Mucosa of rectum (tissue), 2 donors: ENCODE data around the gene LRRC7.

Source experiments
- H3K27ac ChIP-seq, 2 donors: one replicate each; pipeline ENCODE4 v1.7.0; 2013; ENCODE audit warnings: inconsistent platforms in 2 of 2, low read depth in 2 of 2, low read length in 2 of 2
- H3K27me3 ChIP-seq, 2 donors: one replicate each; pipeline ENCODE4 v1.7.0; 2013; ENCODE audit warnings: low read length in 2 of 2; ENCODE audit not compliant: control insufficient read depth in 2 of 2, insufficient read depth in 2 of 2
- H3K36me3 ChIP-seq, 2 donors: one replicate each; pipeline ENCODE4 v1.7.0; 2013; ENCODE audit warnings: low read length in 2 of 2; ENCODE audit not compliant: control insufficient read depth in 2 of 2, insufficient read depth in 2 of 2
- H3K4me1 ChIP-seq, 2 donors: one replicate each; pipeline ENCODE4 v1.7.0; 2013; ENCODE audit warnings: low read length in 2 of 2, mild to moderate bottlenecking in 1 of 2; ENCODE audit not compliant: control insufficient read depth in 2 of 2, insufficient read depth in 2 of 2
- H3K4me3 ChIP-seq, 2 donors: one replicate each; pipeline ENCODE4 v1.7.0; 2013; ENCODE audit warnings: low read length in 2 of 2
- H3K9ac ChIP-seq, 2 donors: one replicate each; pipeline ENCODE4 v1.7.0; 2013; ENCODE audit warnings: low read length in 2 of 2, low read depth in 1 of 2, mild to moderate bottlenecking in 1 of 2
- H3K9me3 ChIP-seq, 2 donors: one replicate each; pipeline ENCODE4 v1.7.0; 2013; ENCODE audit warnings: low read length in 2 of 2; ENCODE audit not compliant: control insufficient read depth in 2 of 2
- donor health status: healthy.
- donor health status: Normal muscosa, but diverticular disease.

The LRRC7 gene

GRCh38 chr1:69585666-69586065 is 17.9 kb downstream of the LRRC7 start:
- Histone ChIP-seq H3K4me1 (no peaks in the 10 kb centered on the region), H3K36me3 (no peaks in the 10 kb centered on the region), H3K9ac (no peak overlapping the region), H3K9me3 (no peaks in the 10 kb centered on the region), H3K4me3 (no peak overlapping the region), H3K27ac (no peak overlapping the region), H3K27me3 (no peaks in the 10 kb centered on the region)

- H3K9ac ChIP-seq = no peak overlapping the region
- H3K27me3 ChIP-seq = no peaks in the 10 kb centered on the region
- no peak overlapping the region for H3K4me3 ChIP-seq
- no peaks in the 10 kb centered on the region for H3K4me1 ChIP-seq
- H3K27ac ChIP-seq = no peak overlapping the region
- H3K9me3 ChIP-seq = no peaks in the 10 kb centered on the region
- H3K36me3 ChIP-seq = no peaks in the 10 kb centered on the region
Observed at GRCh38 chr1:69587391-69587790, 19.7 kb downstream of the LRRC7 start.

DNA sequence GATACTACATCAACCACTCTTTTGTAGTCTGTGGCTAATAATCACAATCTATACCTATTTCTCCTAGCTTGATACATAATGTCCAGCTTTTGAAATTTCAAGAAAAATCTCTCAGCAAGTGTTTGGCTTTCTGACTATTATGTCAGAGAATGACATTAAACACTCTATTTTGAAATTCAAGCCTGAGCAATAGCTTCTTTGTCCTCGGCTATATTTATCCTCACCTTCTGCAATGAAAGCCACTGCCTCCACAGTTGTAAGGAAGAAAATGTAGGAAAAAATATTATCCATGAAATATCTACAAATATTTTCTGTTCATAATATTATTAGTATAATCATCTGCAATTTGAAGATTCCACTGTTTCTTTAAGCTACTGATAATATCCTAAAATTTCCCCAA is 22.1 kb downstream of the LRRC7 start:
- no peaks in the 10 kb centered on the region for H3K9me3 ChIP-seq
- H3K9ac ChIP-seq = no peak overlapping the region
- no peak overlapping the region for H3K4me3 ChIP-seq
- H3K27ac ChIP-seq = no peak overlapping the region
- no peaks in the 10 kb centered on the region for H3K27me3 ChIP-seq
- no peaks in the 10 kb centered on the region for H3K36me3 ChIP-seq
- H3K4me1 ChIP-seq = no peaks in the 10 kb centered on the region

DNA sequence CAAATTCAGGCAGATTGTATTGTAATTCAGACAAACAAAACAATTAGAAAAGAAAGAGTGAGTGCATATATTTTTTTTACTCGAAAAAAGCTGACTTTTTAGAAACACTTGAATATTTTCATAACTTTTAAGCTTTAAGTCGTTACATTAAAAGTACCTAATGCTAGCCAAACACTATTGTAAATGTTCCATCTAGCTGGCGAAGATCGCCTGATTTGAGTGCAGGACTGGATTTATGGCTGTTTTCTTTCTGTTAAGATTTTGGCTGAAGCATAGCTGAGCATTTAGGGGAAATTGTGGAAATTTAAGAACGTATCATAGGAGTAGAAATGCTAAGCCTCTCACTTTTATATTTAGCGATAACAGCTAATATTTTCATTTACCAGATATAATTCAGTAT is 24.6 kb downstream of the LRRC7 start:
- H3K36me3 ChIP-seq = no peaks in the 10 kb centered on the region
- H3K27me3 ChIP-seq = no peaks in the 10 kb centered on the region
- no peaks in the 10 kb centered on the region for H3K4me1 ChIP-seq
- no peak overlapping the region for H3K27ac ChIP-seq
- H3K4me3 ChIP-seq = no peak overlapping the region
- no peak overlapping the region for H3K9ac ChIP-seq
- H3K9me3 ChIP-seq = no peaks in the 10 kb centered on the region

GRCh38 chr1:69595486-69595885 is 27.8 kb downstream of the LRRC7 start:
- no peak overlapping the region for H3K4me3 ChIP-seq
- H3K9me3 ChIP-seq = no peaks in the 10 kb centered on the region
- no peak overlapping the region for H3K27ac ChIP-seq
- no peaks in the 10 kb centered on the region for H3K4me1 ChIP-seq
- H3K9ac ChIP-seq = no peak overlapping the region
- no peaks in the 10 kb centered on the region for H3K27me3 ChIP-seq
- no peaks in the 10 kb centered on the region for H3K36me3 ChIP-seq

DNA sequence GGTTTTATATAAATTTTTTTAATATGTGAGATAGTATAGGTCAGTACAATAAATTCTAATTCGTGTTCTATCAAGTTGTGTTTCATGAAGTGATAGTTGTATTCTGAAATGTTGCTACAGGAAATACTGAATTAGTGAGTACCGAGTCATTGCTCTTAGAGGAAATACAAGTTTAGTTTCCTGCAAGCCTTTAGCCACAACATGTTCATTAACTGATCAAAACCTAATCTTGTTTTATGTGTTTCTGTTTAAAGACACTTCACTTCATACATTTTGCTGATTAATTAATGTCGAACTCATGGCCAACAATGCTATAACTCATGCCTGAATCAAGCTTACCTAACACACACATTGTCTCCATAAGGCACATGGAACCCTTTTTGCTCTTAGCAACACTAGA is 43.6 kb downstream of the LRRC7 start:
- H3K9ac ChIP-seq = no peak overlapping the region
- H3K27ac ChIP-seq = no peak overlapping the region
- H3K27me3 ChIP-seq = no peaks in the 10 kb centered on the region
- no peaks in the 10 kb centered on the region for H3K9me3 ChIP-seq
- H3K36me3 ChIP-seq = no peaks in the 10 kb centered on the region
- H3K4me1 ChIP-seq = no peaks in the 10 kb centered on the region
- H3K4me3 ChIP-seq = no peak overlapping the region

DNA sequence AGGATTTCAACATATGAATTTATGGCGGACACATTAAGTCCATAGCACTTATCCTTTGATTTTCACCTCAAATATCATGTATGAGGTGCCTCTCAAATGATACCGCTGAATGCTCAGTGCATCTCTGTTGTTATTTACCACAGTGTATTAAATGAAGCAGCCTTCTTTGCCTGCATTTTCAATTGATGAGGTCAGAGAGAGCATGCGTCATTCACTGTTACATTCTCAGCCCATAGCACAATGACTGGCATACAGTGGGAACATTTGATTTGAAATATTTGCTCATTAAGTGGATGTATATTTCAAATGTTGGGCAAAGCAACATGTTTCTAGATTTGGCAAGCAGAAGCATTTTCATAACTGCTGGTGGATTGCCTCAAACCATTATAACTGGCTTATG is 45.7 kb downstream of the LRRC7 start:
- H3K4me3 ChIP-seq = no peak overlapping the region
- H3K9ac ChIP-seq = no peak overlapping the region
- no peaks in the 10 kb centered on the region for H3K27me3 ChIP-seq
- no peaks in the 10 kb centered on the region for H3K4me1 ChIP-seq
- H3K36me3 ChIP-seq = no peaks in the 10 kb centered on the region
- no peak overlapping the region for H3K27ac ChIP-seq
- no peaks in the 10 kb centered on the region for H3K9me3 ChIP-seq

- no peak overlapping the region for H3K9ac ChIP-seq
- H3K27ac ChIP-seq = no peak overlapping the region
- no peak overlapping the region for H3K4me3 ChIP-seq
- H3K27me3 ChIP-seq = no peaks in the 10 kb centered on the region
- H3K9me3 ChIP-seq = no peaks in the 10 kb centered on the region
- H3K4me1 ChIP-seq = no peaks in the 10 kb centered on the region
- H3K36me3 ChIP-seq = no peaks in the 10 kb centered on the region
Observed at GRCh38 chr1:69638673-69639072, 71.0 kb downstream of the LRRC7 start.

DNA sequence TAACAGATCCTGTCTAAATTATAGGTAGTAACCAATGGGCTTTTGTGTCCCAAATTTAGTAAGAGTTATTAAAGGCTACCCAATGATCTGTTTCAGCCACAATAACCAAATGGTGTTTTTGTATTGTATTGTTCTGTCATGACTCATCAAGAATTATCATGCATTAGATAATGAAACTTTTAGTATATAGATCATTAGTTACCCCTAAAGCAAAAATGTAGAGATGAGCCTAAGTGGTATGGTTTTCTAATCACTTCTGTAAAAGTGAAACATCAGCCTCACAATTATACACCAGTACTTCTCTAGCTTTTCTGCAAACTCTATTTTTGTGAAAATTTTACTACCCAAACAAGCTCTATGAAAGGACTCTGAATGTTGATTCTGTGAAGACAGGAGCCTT is 71.4 kb downstream of the LRRC7 start:
- no peaks in the 10 kb centered on the region for H3K27me3 ChIP-seq
- H3K4me3 ChIP-seq = no peak overlapping the region
- no peaks in the 10 kb centered on the region for H3K36me3 ChIP-seq
- H3K9me3 ChIP-seq = no peaks in the 10 kb centered on the region
- H3K9ac ChIP-seq = no peak overlapping the region
- no peak overlapping the region for H3K27ac ChIP-seq
- no peaks in the 10 kb centered on the region for H3K4me1 ChIP-seq

DNA sequence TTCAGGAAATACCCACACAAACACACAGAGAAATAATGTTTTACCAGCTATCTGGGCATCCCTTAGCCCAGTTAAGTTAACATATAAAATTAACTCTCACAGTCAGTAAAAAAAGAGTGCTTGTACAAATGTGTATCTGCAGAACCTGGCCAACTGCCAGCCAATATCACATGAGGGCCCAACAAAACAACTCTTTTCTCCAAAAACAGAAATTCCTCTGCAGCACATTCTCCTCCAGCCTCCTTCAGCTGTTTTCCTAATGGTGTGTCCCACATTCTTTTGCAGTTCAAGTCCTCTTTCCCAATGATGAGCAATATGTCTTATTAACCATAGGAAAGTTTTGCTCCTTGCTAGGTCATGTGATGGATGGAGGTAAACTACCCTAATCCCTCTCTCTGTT is 75.5 kb downstream of the LRRC7 start:
- Histone ChIP-seq H3K36me3 (no peaks in the 10 kb centered on the region), H3K4me1 (no peaks in the 10 kb centered on the region), H3K4me3 (no peak overlapping the region), H3K27ac (no peak overlapping the region), H3K9me3 (no peaks in the 10 kb centered on the region), H3K9ac (no peak overlapping the region), H3K27me3 (no peaks in the 10 kb centered on the region)

DNA sequence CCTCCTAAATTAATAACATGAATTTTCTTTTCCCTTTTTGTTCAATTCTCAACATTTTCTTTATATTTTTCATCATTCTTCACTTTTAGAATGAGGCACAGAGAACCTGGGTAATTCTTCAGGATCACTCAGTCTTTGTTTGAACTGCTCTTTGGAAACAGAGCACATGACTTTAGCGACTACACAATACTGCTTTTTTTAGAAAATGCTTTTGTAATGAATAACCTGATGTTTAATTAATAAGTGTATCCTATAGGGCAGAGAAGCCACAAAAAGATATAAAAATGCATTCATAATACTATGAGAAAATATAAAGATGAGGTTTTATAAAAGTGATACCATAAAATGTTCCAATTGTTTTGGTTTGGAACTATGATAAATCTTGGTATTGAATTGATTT is 77.8 kb downstream of the LRRC7 start:
- Histone ChIP-seq H3K27me3 (no peaks in the 10 kb centered on the region), H3K9me3 (no peaks in the 10 kb centered on the region), H3K9ac (no peak overlapping the region), H3K4me3 (no peak overlapping the region), H3K4me1 (no peaks in the 10 kb centered on the region), H3K36me3 (no peaks in the 10 kb centered on the region), H3K27ac (no peak overlapping the region)
